MM.1S (cell line): ENCODE measurements around the gene BACH2.

Source experiments
- DNase-seq: peaks from one replicate; pipeline ENCODE4 v3.0.0-alpha.2; 2015
- H2AFZ ChIP-seq: fragments of 300-600 bp; sonication (generic); 2 replicates; pipeline ENCODE4 v1.6.0; 2016; ENCODE audit warnings: antibody characterized with exemption, low read length
- H3F3A ChIP-seq: fragments of 300-600 bp; sonication (generic); 2 replicates; pipeline ENCODE4 v1.6.1; 2016; ENCODE audit warnings: mild to moderate bottlenecking, antibody characterized with exemption, low read length, moderate library complexity, mixed read lengths; ENCODE audit not compliant: insufficient read depth
- H3K27ac ChIP-seq: fragments of 300-600 bp; sonication (generic); 2 replicates; pipeline ENCODE4 v1.5.1; 2016; ENCODE audit warnings: mild to moderate bottlenecking, low read length
- H3K27me3 ChIP-seq: fragments of 300-600 bp; sonication (generic); replicated peaks from 2 replicates; pipeline ENCODE4 v1.6.0; 2016; ENCODE audit warnings: low read length; ENCODE audit not compliant: insufficient read depth
- H3K36me3 ChIP-seq: fragments of 300-600 bp; sonication (generic); replicated peaks from 2 replicates; pipeline ENCODE4 v1.6.1; 2016; ENCODE audit warnings: mild to moderate bottlenecking, low read length, mixed read lengths; ENCODE audit not compliant: insufficient read depth
- H3K4me1 ChIP-seq: fragments of 300-600 bp; sonication (generic); 2 replicates; pipeline ENCODE4 v1.6.1; 2016; ENCODE audit warnings: low read length, mixed read lengths
- H3K4me2 ChIP-seq: fragments of 300-600 bp; sonication (generic); 2 replicates; pipeline ENCODE4 v1.6.0; 2016; ENCODE audit warnings: low read depth, low read length
- H3K4me3 ChIP-seq: fragments of 300-600 bp; sonication (generic); 2 replicates; pipeline ENCODE4 v1.5.1; 2016; ENCODE audit warnings: low read length, mixed read lengths
- H3K79me2 ChIP-seq: fragments of 300-600 bp; sonication (generic); 2 replicates; pipeline ENCODE4 v1.6.1; 2016; ENCODE audit warnings: mixed run types, low read length, mixed read lengths
- H3K9ac ChIP-seq: fragments of 300-600 bp; sonication (generic); 2 replicates; pipeline ENCODE4 v1.6.1; 2016; ENCODE audit warnings: low read length, mixed read lengths
- H3K9me2 ChIP-seq: fragments of 300-600 bp; sonication (generic); replicated peaks from 2 replicates; pipeline ENCODE4 v1.6.1; 2016; ENCODE audit warnings: mild to moderate bottlenecking, low read length, mixed read lengths; ENCODE audit not compliant: insufficient read depth
- H3K9me3 ChIP-seq: fragments of 300-600 bp; sonication (generic); replicated peaks from 2 replicates; pipeline ENCODE4 v1.6.1; 2016; ENCODE audit warnings: mild to moderate bottlenecking, low read length, mixed read lengths; ENCODE audit not compliant: insufficient read depth
- H4K20me1 ChIP-seq: fragments of 300-600 bp; sonication (generic); 2 replicates; pipeline ENCODE4 v1.6.1; 2016; ENCODE audit warnings: mild to moderate bottlenecking, low read length, moderate library complexity, mixed read lengths; ENCODE audit not compliant: insufficient read depth
- CTCF ChIP-seq: fragments of 300-600 bp; sonication (generic); IDR thresholded peaks from 2 replicates; pipeline ENCODE4 v1.5.1; 2016; ENCODE audit warnings: antibody characterized with exemption, low read length, mixed read lengths
- EZH2 ChIP-seq: fragments of 300-600 bp; sonication (generic); optimal IDR thresholded peaks from 2 replicates; pipeline ENCODE3; 2017; ENCODE audit warnings: low read depth, mild to moderate bottlenecking, antibody characterized with exemption, low read length, mixed read lengths
- EZH2phosphoT487 ChIP-seq: fragments of 300-600 bp; sonication (generic); IDR thresholded peaks from 2 replicates; pipeline ENCODE4 v1.6.1; 2018; ENCODE audit warnings: antibody characterized with exemption, low read length

BACH2 gene

GRCh38 chr6:90315354-90315950 lies 18.8 kb upstream of the BACH2 start:
- Histone ChIP-seq H3K4me2 (no peak overlapping the region), H3F3A (no peaks in the 10 kb centered on the region), H3K27me3 (no peaks in the 10 kb centered on the region), H3K4me3 (no peak overlapping the region), H4K20me1 (no peaks in the 10 kb centered on the region), H3K9ac (no peak overlapping the region), H2AFZ (no peak overlapping the region), H3K79me2 (no peaks in the 10 kb centered on the region), H3K9me2 (no peaks in the 10 kb centered on the region), H3K27ac (no peak overlapping the region), H3K4me1 (no peaks in the 10 kb centered on the region), H3K9me3 (no peaks in the 10 kb centered on the region), H3K36me3 (no peaks in the 10 kb centered on the region)
- no peak for DNase-seq
- TF ChIP-seq CTCF (no peak), EZH2phosphoT487 (no peak), EZH2 (no peak)

- Histone ChIP-seq H3K4me1 (no peaks in the 10 kb centered on the region), H3K27me3 (no peaks in the 10 kb centered on the region), H3K9ac (no peak overlapping the region)
Observed at GRCh38 chr6:90314514-90314913, 17.9 kb upstream of the BACH2 start.

GRCh38 chr6:90311569-90311968 lies 14.9 kb upstream of the BACH2 start:
- H3K9me2 ChIP-seq: no peaks in the 10 kb centered on the region

More at GRCh38 chr6:90314514-90314913, 17.9 kb upstream of the BACH2 start:
- Histone ChIP-seq H3K27ac (no peak overlapping the region), H3K9me3 (no peaks in the 10 kb centered on the region), H3K4me3 (no peak overlapping the region), H3K9me2 (no peaks in the 10 kb centered on the region), H3F3A (no peaks in the 10 kb centered on the region), H3K4me2 (no peak overlapping the region), H3K79me2 (no peaks in the 10 kb centered on the region), H3K36me3 (no peaks in the 10 kb centered on the region), H2AFZ (no peak overlapping the region), H4K20me1 (no peaks in the 10 kb centered on the region)
- DNase-seq: no peak
- TF ChIP-seq CTCF: no peak

More at GRCh38 chr6:90311569-90311968, 14.9 kb upstream of the BACH2 start:
- no peak overlapping the region for H3K4me3 ChIP-seq
- H3K9ac ChIP-seq: no peak overlapping the region
- no peaks in the 10 kb centered on the region for H4K20me1 ChIP-seq
- DNase-seq: no peak
- H3K79me2 ChIP-seq: no peaks in the 10 kb centered on the region
- H3F3A ChIP-seq: no peaks in the 10 kb centered on the region
- no peak overlapping the region for H2AFZ ChIP-seq
- H3K27ac ChIP-seq: no peak overlapping the region
- TF ChIP-seq EZH2 (no peak), CTCF (no peak), EZH2phosphoT487 (no peak)
- no peaks in the 10 kb centered on the region for H3K4me1 ChIP-seq
- no peaks in the 10 kb centered on the region for H3K36me3 ChIP-seq
- no peaks in the 10 kb centered on the region for H3K9me3 ChIP-seq
- H3K4me2 ChIP-seq: no peak overlapping the region
- H3K27me3 ChIP-seq: no peaks in the 10 kb centered on the region
